BJ (cell line): Measurements from ENCODE around the gene USP36. TPM values are rescaled to one million over a fixed set of nuclear protein-coding genes. Genes with fewer than 3 reads are reported as not detected.

Experiments
- CTCF ChIA-PET: fragments of 350-600 bp; formaldehyde crosslinking; extraction: SDS; loops from one replicate; lab custom pipeline; 2021; ENCODE audit warnings: antibody characterized with exemption, inconsistent platforms; lab: Yijun Ruan, JAX
- POLR2A ChIA-PET: fragments of 300-600 bp; sonication (Branson Sonifier 250); formaldehyde crosslinking; extraction: SDS; loops from one replicate; lab custom pipeline; 2021; ENCODE audit warnings: antibody characterized with exemption; lab: Charles Lee
- DNase-seq: peaks from one replicate; pipeline ENCODE4 v3.0.0-alpha.2; 2011; ENCODE audit warnings: low read depth
- H3K27me3 ChIP-seq: 2 replicates; pipeline ENCODE4 v1.6.0; 2011; ENCODE audit warnings: low read length; ENCODE audit not compliant: control insufficient read depth, insufficient read depth
- H3K36me3 ChIP-seq: 2 replicates; pipeline ENCODE4 v1.5.1; 2011; ENCODE audit warnings: low read length; ENCODE audit not compliant: control insufficient read depth, insufficient read depth
- H3K4me3 ChIP-seq: 2 replicates; pipeline ENCODE4 v1.5.1; 2011; ENCODE audit warnings: low read depth, mild to moderate bottlenecking, control low read depth, low read length
- polyA plus RNA-seq: library from polyadenylated mRNA; depleted of rRNA; stranded (reverse); fragments of >200 nt; gene quantifications from 2 replicates; pipeline ENCODE4 v1.2.3, GENCODE V29; 2011
- TF ChIP-seq, protein P1 (sequence below): IDR thresholded peaks from 2 replicates; pipeline ENCODE4 v1.5.1; 2011; ENCODE audit warnings: low read depth, mild to moderate bottlenecking, control low read depth, inconsistent platforms, low read length, moderate library complexity; ENCODE audit not compliant: insufficient read depth

USP36 gene
- polyA plus RNA-seq, 1 experiment = 22.1 TPM

- TF ChIP-seq, protein P1, sequence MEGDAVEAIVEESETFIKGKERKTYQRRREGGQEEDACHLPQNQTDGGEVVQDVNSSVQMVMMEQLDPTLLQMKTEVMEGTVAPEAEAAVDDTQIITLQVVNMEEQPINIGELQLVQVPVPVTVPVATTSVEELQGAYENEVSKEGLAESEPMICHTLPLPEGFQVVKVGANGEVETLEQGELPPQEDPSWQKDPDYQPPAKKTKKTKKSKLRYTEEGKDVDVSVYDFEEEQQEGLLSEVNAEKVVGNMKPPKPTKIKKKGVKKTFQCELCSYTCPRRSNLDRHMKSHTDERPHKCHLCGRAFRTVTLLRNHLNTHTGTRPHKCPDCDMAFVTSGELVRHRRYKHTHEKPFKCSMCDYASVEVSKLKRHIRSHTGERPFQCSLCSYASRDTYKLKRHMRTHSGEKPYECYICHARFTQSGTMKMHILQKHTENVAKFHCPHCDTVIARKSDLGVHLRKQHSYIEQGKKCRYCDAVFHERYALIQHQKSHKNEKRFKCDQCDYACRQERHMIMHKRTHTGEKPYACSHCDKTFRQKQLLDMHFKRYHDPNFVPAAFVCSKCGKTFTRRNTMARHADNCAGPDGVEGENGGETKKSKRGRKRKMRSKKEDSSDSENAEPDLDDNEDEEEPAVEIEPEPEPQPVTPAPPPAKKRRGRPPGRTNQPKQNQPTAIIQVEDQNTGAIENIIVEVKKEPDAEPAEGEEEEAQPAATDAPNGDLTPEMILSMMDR = no peak
- CTCF ChIA-PET = no interaction called here
- no peak for DNase-seq
- peaks cover 26% of the 10 kb centered on the region for H3K36me3 ChIP-seq
- no peak overlapping the region for H3K4me3 ChIP-seq
- POLR2A ChIA-PET = no interaction called here
- H3K27me3 ChIP-seq = no peaks in the 10 kb centered on the region
Measured at GRCh38 chr17:78825696-78826095, 14.9 kb downstream of the USP36 start.

DNA sequence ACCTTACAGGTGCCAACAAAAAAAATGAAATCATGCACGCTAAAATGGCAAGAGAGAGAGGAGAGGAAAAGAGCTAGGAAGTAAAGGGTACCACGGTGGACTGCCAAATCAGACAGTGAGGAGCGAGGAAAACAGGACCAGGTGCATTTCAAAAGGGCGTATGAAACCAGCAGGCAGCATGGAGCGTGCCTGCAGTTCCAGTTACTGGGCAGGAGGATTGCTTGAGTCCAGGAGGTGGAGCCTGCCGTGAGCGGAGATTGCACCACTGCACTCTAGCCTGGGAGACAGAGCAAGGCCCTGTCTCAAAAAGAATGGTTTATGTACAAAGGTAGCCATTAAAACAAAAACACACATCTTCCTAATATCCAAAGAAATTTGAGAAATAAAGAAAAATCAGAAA is 16.4 kb downstream of the USP36 start:
- Histone ChIP-seq H3K36me3 (peaks cover 37% of the 10 kb centered on the region), H3K4me3 (no peak overlapping the region), H3K27me3 (no peaks in the 10 kb centered on the region)
- ChIA-PET CTCF (interaction anchor here (1.7 to 2.5 kb wide), 2 partner anchors 8 to 27 kb away, joined by 5 read pairs; no protein-coding TSS in a partner anchor), POLR2A (no interaction called here)
- DNase-seq = no peak
- TF ChIP-seq, protein P1 = no peak

DNA sequence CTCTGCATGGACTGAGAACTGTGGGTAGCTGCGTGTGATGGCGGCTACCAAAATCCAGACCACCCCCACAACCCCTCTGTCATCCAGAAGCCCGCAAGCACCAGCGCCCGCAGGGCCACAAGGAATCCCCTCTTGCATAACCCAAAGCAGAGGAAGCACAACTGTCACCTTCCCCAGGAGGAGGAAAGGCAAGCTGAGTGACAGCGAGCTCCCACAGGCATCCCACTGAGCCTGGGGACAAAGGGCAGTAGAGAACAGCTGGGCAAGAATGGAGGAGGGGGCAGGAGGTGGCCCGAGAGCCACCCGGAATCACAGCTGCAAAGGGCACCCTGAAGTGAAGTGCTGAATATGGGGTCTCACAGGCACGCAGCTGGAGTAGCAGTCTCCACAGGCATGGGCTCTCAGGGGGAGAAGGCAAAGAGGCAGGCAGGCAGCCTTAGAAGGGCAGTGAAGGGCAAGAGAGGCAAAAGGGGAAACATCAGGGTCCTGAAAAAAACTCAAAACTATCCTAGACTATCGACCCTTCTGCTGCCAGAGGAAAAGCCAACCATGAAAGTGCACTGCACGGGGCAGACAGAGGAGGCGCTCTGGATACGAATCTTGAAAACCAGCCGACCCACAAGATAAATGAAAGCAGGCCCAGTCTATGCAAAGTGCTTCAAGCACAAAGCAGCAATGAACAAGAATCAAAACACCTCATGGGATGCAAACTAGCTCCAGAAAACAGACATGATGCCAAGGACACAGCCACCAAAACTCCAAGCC is 17.1 kb downstream of the USP36 start:
- DNase-seq = no peak
- ChIA-PET POLR2A (no interaction called here), CTCF (interaction anchor here (0.6 to 2.5 kb wide), 9 partner anchors 9 to 327 kb away, joined by 3 to 6 read pairs (median 3); no protein-coding TSS in a partner anchor)
- Histone ChIP-seq H3K36me3 (peaks cover 34% of the 10 kb centered on the region), H3K27me3 (no peaks in the 10 kb centered on the region), H3K4me3 (no peak overlapping the region)
- TF ChIP-seq, protein P1 = no peak

- ChIA-PET CTCF (interaction anchor here (0.5 to 2.9 kb wide), 11 partner anchors 9 to 942 kb away, joined by 3 to 10 read pairs (median 3); no protein-coding TSS in a partner anchor), POLR2A (no interaction called here)
- no peaks in the 10 kb centered on the region for H3K27me3 ChIP-seq
- DNase-seq = peak; percentile 95
- TF ChIP-seq, protein P1 = no peak
- peaks cover 40% of the 10 kb centered on the region for H3K36me3 ChIP-seq
- no peak overlapping the region for H3K4me3 ChIP-seq
Measured at GRCh38 chr17:78822552-78822951, 18.1 kb downstream of the USP36 start.

DNA sequence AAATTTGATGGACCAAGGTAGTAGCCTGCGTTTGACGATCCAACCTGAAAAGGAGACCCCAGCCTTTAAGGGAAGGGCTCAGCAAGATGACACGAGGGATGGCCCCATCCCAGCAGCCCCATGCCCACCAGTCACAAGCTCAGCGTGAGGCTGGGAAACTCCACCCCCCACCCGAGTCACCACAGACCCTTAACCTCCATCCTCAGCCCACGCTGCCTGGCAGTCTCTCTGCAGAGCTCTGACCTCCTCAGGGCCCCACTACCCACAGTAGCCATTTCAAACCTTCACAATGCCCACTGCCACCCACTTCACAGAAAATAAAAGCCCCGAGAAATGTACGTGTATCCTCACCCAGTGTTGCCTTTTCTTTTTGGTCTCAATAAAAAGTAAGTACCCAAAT is 18.7 kb downstream of the USP36 start:
- no peaks in the 10 kb centered on the region for H3K27me3 ChIP-seq
- no peak overlapping the region for H3K4me3 ChIP-seq
- TF ChIP-seq, protein P1 = no peak
- H3K36me3 ChIP-seq = peaks cover 41% of the 10 kb centered on the region
- DNase-seq = no peak
- CTCF ChIA-PET = interaction anchor here (0.8 to 2.9 kb wide), 9 partner anchors 10 to 325 kb away, joined by 3 to 10 read pairs (median 3); no protein-coding TSS in a partner anchor
- POLR2A ChIA-PET = no interaction called here
